Thyroid gland (tissue), 4 donors: ENCODE data around the gene KCNJ10. TPM values are rescaled to one million over a fixed set of nuclear protein-coding genes. Genes with fewer than 3 reads are reported as not detected.

ENCODE experiments used
- DNase-seq, 2 donors: peaks; one replicate each; pipeline ENCODE4 v3.0.0-alpha.2; 2019
- H3K27ac ChIP-seq, 3 donors: fragments of 200-600 bp; sonication (generic); 1 replicate in 2 of 3; 2 replicates in 1 of 3; pipeline ENCODE4 v1.5.1; 2016 to 2019; ENCODE audit warnings: mild to moderate bottlenecking in 1 of 3, moderate library complexity in 1 of 3
- H3K27me3 ChIP-seq: fragments of 200-600 bp; sonication (generic); one replicate; pipeline ENCODE4 v1.5.1; 2019
- H3K36me3 ChIP-seq, 2 donors: fragments of 200-600 bp; sonication (generic); one replicate each; pipeline ENCODE4 v1.5.1; 2016 to 2019
- H3K4me1 ChIP-seq, 2 donors: fragments of 200-600 bp; sonication (generic); one replicate each; pipeline ENCODE4 v1.5.1; 2017 to 2019
- H3K4me3 ChIP-seq, 3 donors: fragments of 200-600 bp; sonication (generic); replicated peaks in 1 of 3; 1 replicate in 2 of 3; 2 replicates in 1 of 3; pipeline ENCODE4 v1.5.1; 2016; ENCODE audit warnings: mild to moderate bottlenecking in 1 of 3
- H3K9me3 ChIP-seq: fragments of 200-600 bp; sonication (generic); one replicate; pipeline ENCODE4 v1.5.1; 2017
- CTCF ChIP-seq, 6 experiments: fragments of 200-600 bp in 3 of 6; fragments of 450-650 bp in 3 of 6; sonication (generic) in 3 of 6; IDR thresholded peaks; one replicate each; pipeline ENCODE4 v1.5.1; 2016 to 2019; ENCODE audit warnings: antibody characterized with exemption in 6 of 6, mild to moderate bottlenecking in 2 of 6, inconsistent platforms in 1 of 6, moderate library complexity in 1 of 6
- POLR2A ChIP-seq, 2 donors: fragments of 450-650 bp; IDR thresholded peaks; one replicate each; pipeline ENCODE4 v1.6.1; 2017; ENCODE audit warnings: antibody characterized with exemption in 2 of 2, mild to moderate bottlenecking in 2 of 2, moderate library complexity in 1 of 2
- WGBS, 2 donors: methylation state at CpG; one replicate each; pipeline ENCODE4 v1.1.5; 2017; 5-methylcytosine and 5-hydroxymethylcytosine counted together
- intact Hi-C: fragments of 100-400 bp; cut with DNase I; formaldehyde crosslinking; loops from one replicate; pipeline ENCODE4 v1.15.1; 2023
- total RNA-seq, 4 donors: library from RNA; depleted of rRNA; stranded (reverse); fragments of >200 nt; gene quantifications; one replicate each; pipeline ENCODE4 v1.2.3, GENCODE V29; 2016

KCNJ10 gene
- total RNA-seq, 4 donors from 2014 or later = 0.13 to 0.45 (median 0.33) TPM; not detected in 1

- H3K9me3 ChIP-seq = no peaks in the 10 kb centered on the region
- H3K27ac ChIP-seq = no peak overlapping the region
- H3K36me3 ChIP-seq = no peaks in the 10 kb centered on the region
- WGBS, 2 donors = 18 to 26% methylated on average over 8 of the region's 8 CpGs
- peaks cover 0 to 13% of the 10 kb centered on the region in 2 donors for H3K4me1 ChIP-seq
- intact Hi-C loops = no loop called here
- TF ChIP-seq POLR2A (IDR thresholded peaks at IDR 0.05) = no peak
- peak in 5 of 6 experiments; percentile 28 to 54 (median 45) for TF ChIP-seq CTCF (IDR thresholded peaks at IDR 0.05)
- no peak overlapping the region for H3K4me3 ChIP-seq
- DNase-seq = peak; percentile 16 to 29
- no peaks in the 10 kb centered on the region for H3K27me3 ChIP-seq
Observed at GRCh38 chr1:160078512-160079195, 8.7 kb upstream of the KCNJ10 start.

- no peak for DNase-seq
- no peaks in the 10 kb centered on the region for H3K27me3 ChIP-seq
- TF ChIP-seq POLR2A (IDR thresholded peaks at IDR 0.05) (no peak), CTCF (IDR thresholded peaks at IDR 0.05) (no peak)
- H3K4me1 ChIP-seq = peaks cover 0 to 11% of the 10 kb centered on the region in 2 donors
- no peaks in the 10 kb centered on the region for H3K9me3 ChIP-seq
- no peaks in the 10 kb centered on the region for H3K36me3 ChIP-seq
- no peak overlapping the region for H3K27ac ChIP-seq
- H3K4me3 ChIP-seq = no peak overlapping the region
- intact Hi-C loops = no loop called here
Observed at GRCh38 chr1:160077486-160077885, 7.5 kb upstream of the KCNJ10 start.

- H3K36me3 ChIP-seq = no peaks in the 10 kb centered on the region
- no peak for TF ChIP-seq CTCF (IDR thresholded peaks at IDR 0.05)
- TF ChIP-seq POLR2A (IDR thresholded peaks at IDR 0.05) = no peak
- H3K27me3 ChIP-seq = no peaks in the 10 kb centered on the region
- DNase-seq = no peak
- H3K27ac ChIP-seq = no peak overlapping the region
- intact Hi-C loops = no loop called here
- 67 to 69% methylated on average over 3 of the region's 3 CpGs for WGBS, 2 donors
- H3K4me1 ChIP-seq = peaks cover 0 to 11% of the 10 kb centered on the region in 2 donors
- H3K4me3 ChIP-seq = no peak overlapping the region
- no peaks in the 10 kb centered on the region for H3K9me3 ChIP-seq
Observed at GRCh38 chr1:160076295-160076694, 6.3 kb upstream of the KCNJ10 start.

- Histone ChIP-seq H3K9me3 (no peaks in the 10 kb centered on the region), H3K27ac (no peak overlapping the region), H3K4me3 (no peak overlapping the region), H3K4me1 (peaks cover under 1 to 13% of the 10 kb centered on the region in 2 donors), H3K27me3 (no peaks in the 10 kb centered on the region), H3K36me3 (no peaks in the 10 kb centered on the region)
- 59 to 74% methylated on average over 2 of the region's 2 CpGs for WGBS, 2 donors
- intact Hi-C loops = no loop called here
- no peak for TF ChIP-seq POLR2A (IDR thresholded peaks at IDR 0.05)
- DNase-seq = no peak
Observed at GRCh38 chr1:160075836-160076235, 5.9 kb upstream of the KCNJ10 start.

- intact Hi-C loops = no loop called here
- Histone ChIP-seq H3K9me3 (no peaks in the 10 kb centered on the region), H3K27me3 (no peaks in the 10 kb centered on the region), H3K36me3 (no peaks in the 10 kb centered on the region), H3K4me1 (peaks cover 4 to 18% of the 10 kb centered on the region in 2 donors), H3K4me3 (no peak overlapping the region), H3K27ac (no peak overlapping the region)
- no peak for DNase-seq
- TF ChIP-seq CTCF (IDR thresholded peaks at IDR 0.05) = no peak
- no peak for TF ChIP-seq POLR2A (IDR thresholded peaks at IDR 0.05)
- WGBS, 2 donors = 75 to 84% methylated on average over 4 of the region's 4 CpGs
Observed at GRCh38 chr1:160074865-160075264, 4.9 kb upstream of the KCNJ10 start.
